Measurements from ENCODE around the gene APLF.

DNA sequence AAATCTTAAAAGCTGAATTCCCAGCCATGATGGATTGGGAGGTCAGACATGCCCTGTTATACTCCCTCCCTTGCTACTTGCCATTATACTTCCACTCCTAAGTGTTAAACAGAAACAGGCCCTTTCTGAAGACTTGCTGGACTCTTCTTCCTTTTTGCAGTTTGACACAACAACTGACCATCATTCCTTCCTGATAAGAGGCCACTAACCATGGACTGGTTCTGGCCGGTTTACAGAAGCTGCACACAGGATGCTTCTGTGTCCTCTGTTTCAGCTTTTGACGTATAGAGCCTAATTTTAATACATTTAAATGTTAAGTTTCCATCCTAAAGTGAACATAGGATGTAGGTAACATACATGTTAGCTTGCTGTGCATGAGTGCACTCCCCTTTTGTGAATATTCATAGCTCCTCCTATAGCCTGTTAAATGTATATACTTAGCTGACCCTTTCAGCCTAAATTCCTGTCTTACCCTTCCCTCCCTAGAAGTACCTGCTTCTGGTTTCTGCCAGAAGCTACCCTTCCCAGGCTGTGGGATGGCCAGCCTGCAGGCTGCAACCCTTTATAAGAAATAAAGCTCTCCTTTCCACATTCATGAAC is 13.5 kb upstream of the APLF start:
- TF ChIP-seq, protein P1, sequence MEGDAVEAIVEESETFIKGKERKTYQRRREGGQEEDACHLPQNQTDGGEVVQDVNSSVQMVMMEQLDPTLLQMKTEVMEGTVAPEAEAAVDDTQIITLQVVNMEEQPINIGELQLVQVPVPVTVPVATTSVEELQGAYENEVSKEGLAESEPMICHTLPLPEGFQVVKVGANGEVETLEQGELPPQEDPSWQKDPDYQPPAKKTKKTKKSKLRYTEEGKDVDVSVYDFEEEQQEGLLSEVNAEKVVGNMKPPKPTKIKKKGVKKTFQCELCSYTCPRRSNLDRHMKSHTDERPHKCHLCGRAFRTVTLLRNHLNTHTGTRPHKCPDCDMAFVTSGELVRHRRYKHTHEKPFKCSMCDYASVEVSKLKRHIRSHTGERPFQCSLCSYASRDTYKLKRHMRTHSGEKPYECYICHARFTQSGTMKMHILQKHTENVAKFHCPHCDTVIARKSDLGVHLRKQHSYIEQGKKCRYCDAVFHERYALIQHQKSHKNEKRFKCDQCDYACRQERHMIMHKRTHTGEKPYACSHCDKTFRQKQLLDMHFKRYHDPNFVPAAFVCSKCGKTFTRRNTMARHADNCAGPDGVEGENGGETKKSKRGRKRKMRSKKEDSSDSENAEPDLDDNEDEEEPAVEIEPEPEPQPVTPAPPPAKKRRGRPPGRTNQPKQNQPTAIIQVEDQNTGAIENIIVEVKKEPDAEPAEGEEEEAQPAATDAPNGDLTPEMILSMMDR (IDR thresholded peaks at IDR 0.05), result no peak
- TF ChIP-seq HDAC2 (IDR thresholded peaks at IDR 0.05), result no peak
- TF ChIP-seq RCOR1 (IDR thresholded peaks at IDR 0.05; ENCODE audit: low read depth, low read length), result no peak
- no peak for TF ChIP-seq CHD2 (IDR thresholded peaks at IDR 0.05; ENCODE audit: low read length, partially characterized antibody)
- TF ChIP-seq MYC (IDR thresholded peaks at IDR 0.05; ENCODE audit: borderline replicate concordance, low read length), result no peak
- TF ChIP-seq POLR2A (IDR thresholded peaks at IDR 0.05; ENCODE audit: low read length), result no peak

Measured in A549 (cell line).